ENCODE results near the gene FHIP1B. TPM values are rescaled to one million over a fixed set of nuclear protein-coding genes. Genes with fewer than 3 reads are reported as not detected.

Gene FHIP1B
- total and polyA plus RNA-seq, 4 donors = 14.6 to 42.3 (median 33.9) TPM

- no peak for DNase-seq (ENCODE audit: low read depth in 4 of 6, low spot score in 6 of 6)
- no peaks in the 10 kb centered on the region for H3K9me3 ChIP-seq (ENCODE audit: control insufficient read depth, insufficient read depth, low read length)
- H3K4me3 ChIP-seq (ENCODE audit: low read depth, low read length) = no peak overlapping the region
- no peak overlapping the region for H3K27ac ChIP-seq (ENCODE audit: low read depth, low read length)
- no peaks in the 10 kb centered on the region for H3K4me1 ChIP-seq (ENCODE audit: control insufficient read depth, insufficient read depth, low read length)
- no peaks in the 10 kb centered on the region for H3K27me3 ChIP-seq (ENCODE audit: control insufficient read depth, insufficient read depth, low read length)
- 80% methylated on average over 1 of the region's 3 CpGs for WGBS (ENCODE audit: insufficient coverage)
- peaks cover 10% of the 10 kb centered on the region for H3K36me3 ChIP-seq (ENCODE audit: control insufficient read depth, insufficient read depth, low read length)
Observed at GRCh38 chr11:6228520-6228919, 5.9 kb downstream of the FHIP1B start.

DNA sequence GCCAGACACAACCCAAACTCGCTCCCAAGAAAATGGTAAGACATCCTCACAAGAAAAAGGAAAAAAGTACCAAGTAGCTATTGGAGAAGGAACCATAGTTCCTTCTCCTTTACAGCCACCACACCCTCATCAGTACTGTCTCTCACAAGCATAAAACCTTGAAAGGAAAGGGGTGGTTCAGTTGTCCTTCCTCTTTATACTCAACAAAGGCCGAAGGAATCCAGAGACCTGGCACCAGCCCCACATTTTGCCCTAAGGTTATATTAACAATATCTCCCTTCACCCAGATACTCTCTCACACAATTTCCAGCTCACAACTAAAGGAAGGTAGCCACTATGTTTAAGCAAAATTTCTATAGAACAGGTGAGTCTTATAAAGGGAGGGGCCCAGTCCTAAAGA, 8.5 kb downstream of the FHIP1B start:
- DNase-seq (ENCODE audit: low read depth in 4 of 6, low spot score in 6 of 6) = no peak
- Histone ChIP-seq H3K4me1 (ENCODE audit: control insufficient read depth, insufficient read depth, low read length) (no peaks in the 10 kb centered on the region), H3K27me3 (ENCODE audit: control insufficient read depth, insufficient read depth, low read length) (no peaks in the 10 kb centered on the region), H3K36me3 (ENCODE audit: control insufficient read depth, insufficient read depth, low read length) (peaks cover 28% of the 10 kb centered on the region), H3K4me3 (ENCODE audit: low read depth, low read length) (no peak overlapping the region), H3K9me3 (ENCODE audit: control insufficient read depth, insufficient read depth, low read length) (no peaks in the 10 kb centered on the region), H3K27ac (ENCODE audit: low read depth, low read length) (no peak overlapping the region)
- WGBS (ENCODE audit: insufficient coverage) = no CpG with 5 or more reads among the region's 2 CpGs

DNA sequence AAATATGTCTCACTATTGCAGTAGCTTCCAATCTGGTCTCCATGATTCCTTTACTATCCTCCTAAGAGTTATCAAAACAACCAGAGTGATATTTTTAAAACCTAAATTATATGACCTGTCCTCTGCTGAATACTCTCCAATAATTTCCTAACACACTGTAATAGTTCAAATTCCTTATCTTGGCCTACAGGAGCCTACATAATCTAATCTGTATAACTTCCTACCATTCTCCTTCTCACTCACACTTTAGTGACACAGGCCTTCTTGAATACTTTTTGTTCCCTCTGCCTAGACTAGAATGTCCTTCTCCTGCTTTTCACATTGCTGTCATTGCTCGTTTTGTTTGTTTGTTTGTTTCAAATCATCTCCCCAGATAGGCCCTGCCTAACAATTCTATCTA, 9.4 kb downstream of the FHIP1B start:
- H3K4me1 ChIP-seq (ENCODE audit: control insufficient read depth, insufficient read depth, low read length) = no peaks in the 10 kb centered on the region
- WGBS (ENCODE audit: insufficient coverage) = 91% methylated on average over 1 of the region's 1 CpG
- no peaks in the 10 kb centered on the region for H3K27me3 ChIP-seq (ENCODE audit: control insufficient read depth, insufficient read depth, low read length)
- H3K27ac ChIP-seq (ENCODE audit: low read depth, low read length) = no peak overlapping the region
- no peak for DNase-seq (ENCODE audit: low read depth in 4 of 6, low spot score in 6 of 6)
- no peaks in the 10 kb centered on the region for H3K9me3 ChIP-seq (ENCODE audit: control insufficient read depth, insufficient read depth, low read length)
- H3K36me3 ChIP-seq (ENCODE audit: control insufficient read depth, insufficient read depth, low read length) = peaks cover 28% of the 10 kb centered on the region
- no peak overlapping the region for H3K4me3 ChIP-seq (ENCODE audit: low read depth, low read length)

DNA sequence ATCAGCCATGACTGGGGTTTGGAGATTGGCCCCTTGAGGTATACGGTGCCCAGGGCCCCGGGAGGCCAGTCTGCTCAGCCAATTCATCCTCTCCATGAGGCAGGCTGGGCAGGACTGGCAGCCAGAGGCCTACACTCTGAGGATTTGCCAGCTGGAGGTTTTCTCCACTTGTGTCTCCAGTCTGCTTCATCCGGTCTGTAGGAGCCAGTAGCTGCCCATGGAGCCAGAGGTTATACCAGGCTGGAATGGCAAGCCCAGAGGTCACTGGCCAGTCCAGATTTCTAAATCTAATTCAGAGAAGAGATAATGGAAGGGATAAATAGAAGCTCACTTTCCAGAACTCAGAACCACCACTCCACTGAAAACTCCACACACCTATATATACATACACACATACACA, 10.0 kb downstream of the FHIP1B start:
- 96% methylated on average over 3 of the region's 3 CpGs for WGBS (ENCODE audit: insufficient coverage)
- Histone ChIP-seq H3K27ac (ENCODE audit: low read depth, low read length) (no peak overlapping the region), H3K9me3 (ENCODE audit: control insufficient read depth, insufficient read depth, low read length) (no peaks in the 10 kb centered on the region), H3K4me1 (ENCODE audit: control insufficient read depth, insufficient read depth, low read length) (no peaks in the 10 kb centered on the region), H3K36me3 (ENCODE audit: control insufficient read depth, insufficient read depth, low read length) (peaks cover 28% of the 10 kb centered on the region), H3K4me3 (ENCODE audit: low read depth, low read length) (no peak overlapping the region), H3K27me3 (ENCODE audit: control insufficient read depth, insufficient read depth, low read length) (no peaks in the 10 kb centered on the region)
- DNase-seq (ENCODE audit: low read depth in 4 of 6, low spot score in 6 of 6) = no peak

DNA sequence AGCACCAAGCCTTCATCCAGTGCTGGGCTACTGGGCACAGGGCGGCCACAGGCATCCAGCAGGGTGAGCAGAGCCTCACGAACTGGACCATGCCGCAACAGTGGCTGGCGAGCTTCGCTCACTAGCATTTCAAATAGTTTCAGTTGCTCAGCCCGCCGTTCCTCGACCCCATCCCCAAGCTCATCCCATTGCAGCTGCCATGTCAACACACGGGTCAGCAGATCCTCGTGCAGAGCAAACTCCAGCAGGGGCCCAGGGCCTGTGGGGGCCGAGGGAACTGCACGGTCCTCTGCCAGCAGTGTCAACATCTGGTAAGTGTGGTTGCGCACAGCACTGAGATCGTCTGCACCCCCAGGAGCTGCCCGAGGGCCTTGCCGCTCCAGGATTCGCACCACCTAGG, 10.6 kb downstream of the FHIP1B start:
- Histone ChIP-seq H3K27me3 (ENCODE audit: control insufficient read depth, insufficient read depth, low read length) (no peaks in the 10 kb centered on the region), H3K4me3 (ENCODE audit: low read depth, low read length) (no peak overlapping the region), H3K9me3 (ENCODE audit: control insufficient read depth, insufficient read depth, low read length) (no peaks in the 10 kb centered on the region), H3K4me1 (ENCODE audit: control insufficient read depth, insufficient read depth, low read length) (no peaks in the 10 kb centered on the region), H3K27ac (ENCODE audit: low read depth, low read length) (no peak overlapping the region), H3K36me3 (ENCODE audit: control insufficient read depth, insufficient read depth, low read length) (peaks cover 30% of the 10 kb centered on the region)
- no peak for DNase-seq (ENCODE audit: low read depth in 4 of 6, low spot score in 6 of 6)
- WGBS (ENCODE audit: insufficient coverage) = 97% methylated on average over 17 of the region's 17 CpGs

DNA sequence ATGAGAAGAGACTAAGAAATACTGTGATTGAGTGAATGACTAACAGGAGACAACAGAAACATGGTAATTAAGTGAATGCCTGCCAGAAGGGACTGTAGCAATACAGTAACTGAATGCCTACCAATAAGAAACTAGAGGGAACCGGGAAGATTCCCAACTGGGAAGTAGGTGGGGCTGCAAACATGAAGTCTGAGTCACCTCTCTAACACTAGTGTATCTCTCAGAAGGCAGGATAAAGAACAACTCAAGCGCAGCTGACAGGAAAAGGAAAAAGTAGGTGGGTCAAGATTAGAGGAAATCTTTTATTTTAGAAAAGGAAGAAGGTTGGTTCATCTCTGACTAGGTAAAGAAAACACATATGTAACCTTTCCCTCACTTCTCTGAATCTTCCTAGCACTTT, 15.1 kb downstream of the FHIP1B start:
- no peaks in the 10 kb centered on the region for H3K27me3 ChIP-seq (ENCODE audit: control insufficient read depth, insufficient read depth, low read length)
- H3K4me1 ChIP-seq (ENCODE audit: control insufficient read depth, insufficient read depth, low read length) = no peaks in the 10 kb centered on the region
- WGBS (ENCODE audit: insufficient coverage) = no CpG with 5 or more reads among the region's 2 CpGs
- no peak overlapping the region for H3K27ac ChIP-seq (ENCODE audit: low read depth, low read length)
- H3K4me3 ChIP-seq (ENCODE audit: low read depth, low read length) = no peak overlapping the region
- H3K9me3 ChIP-seq (ENCODE audit: control insufficient read depth, insufficient read depth, low read length) = no peaks in the 10 kb centered on the region
- H3K36me3 ChIP-seq (ENCODE audit: control insufficient read depth, insufficient read depth, low read length) = peaks cover 60% of the 10 kb centered on the region
- DNase-seq (ENCODE audit: low read depth in 4 of 6, low spot score in 6 of 6) = no peak

- no peaks in the 10 kb centered on the region for H3K27me3 ChIP-seq (ENCODE audit: control insufficient read depth, insufficient read depth, low read length)
- DNase-seq (ENCODE audit: low read depth in 4 of 6, low spot score in 6 of 6) = no peak
- WGBS (ENCODE audit: insufficient coverage) = 91% methylated on average over 18 of the region's 19 CpGs
- no peaks in the 10 kb centered on the region for H3K4me1 ChIP-seq (ENCODE audit: control insufficient read depth, insufficient read depth, low read length)
- no peak overlapping the region for H3K4me3 ChIP-seq (ENCODE audit: low read depth, low read length)
- H3K36me3 ChIP-seq (ENCODE audit: control insufficient read depth, insufficient read depth, low read length) = peaks cover 57% of the 10 kb centered on the region
- no peaks in the 10 kb centered on the region for H3K9me3 ChIP-seq (ENCODE audit: control insufficient read depth, insufficient read depth, low read length)
- H3K27ac ChIP-seq (ENCODE audit: low read depth, low read length) = no peak overlapping the region
Observed at GRCh38 chr11:6217722-6218121, 16.7 kb downstream of the FHIP1B start.

- no peaks in the 10 kb centered on the region for H3K4me1 ChIP-seq (ENCODE audit: control insufficient read depth, insufficient read depth, low read length)
- H3K27me3 ChIP-seq (ENCODE audit: control insufficient read depth, insufficient read depth, low read length) = no peaks in the 10 kb centered on the region
- no peak overlapping the region for H3K4me3 ChIP-seq (ENCODE audit: low read depth, low read length)
- peaks cover 56% of the 10 kb centered on the region for H3K36me3 ChIP-seq (ENCODE audit: control insufficient read depth, insufficient read depth, low read length)
- H3K27ac ChIP-seq (ENCODE audit: low read depth, low read length) = no peak overlapping the region
- 96% methylated on average over 4 of the region's 4 CpGs for WGBS (ENCODE audit: insufficient coverage)
- no peak for DNase-seq (ENCODE audit: low read depth in 4 of 6, low spot score in 6 of 6)
- H3K9me3 ChIP-seq (ENCODE audit: control insufficient read depth, insufficient read depth, low read length) = no peaks in the 10 kb centered on the region
Observed at GRCh38 chr11:6216501-6216900, 17.9 kb downstream of the FHIP1B start.

- no peaks in the 10 kb centered on the region for H3K4me1 ChIP-seq (ENCODE audit: control insufficient read depth, insufficient read depth, low read length)
- H3K4me3 ChIP-seq (ENCODE audit: low read depth, low read length) = no peak overlapping the region
- no peak for DNase-seq (ENCODE audit: low read depth in 4 of 6, low spot score in 6 of 6)
- H3K36me3 ChIP-seq (ENCODE audit: control insufficient read depth, insufficient read depth, low read length) = peaks cover 75% of the 10 kb centered on the region
- no peaks in the 10 kb centered on the region for H3K27me3 ChIP-seq (ENCODE audit: control insufficient read depth, insufficient read depth, low read length)
- H3K9me3 ChIP-seq (ENCODE audit: control insufficient read depth, insufficient read depth, low read length) = no peaks in the 10 kb centered on the region
- H3K27ac ChIP-seq (ENCODE audit: low read depth, low read length) = no peak overlapping the region
- WGBS (ENCODE audit: insufficient coverage) = 94% methylated on average over 8 of the region's 10 CpGs
Observed at GRCh38 chr11:6214530-6214929, 19.9 kb downstream of the FHIP1B start.

DNA sequence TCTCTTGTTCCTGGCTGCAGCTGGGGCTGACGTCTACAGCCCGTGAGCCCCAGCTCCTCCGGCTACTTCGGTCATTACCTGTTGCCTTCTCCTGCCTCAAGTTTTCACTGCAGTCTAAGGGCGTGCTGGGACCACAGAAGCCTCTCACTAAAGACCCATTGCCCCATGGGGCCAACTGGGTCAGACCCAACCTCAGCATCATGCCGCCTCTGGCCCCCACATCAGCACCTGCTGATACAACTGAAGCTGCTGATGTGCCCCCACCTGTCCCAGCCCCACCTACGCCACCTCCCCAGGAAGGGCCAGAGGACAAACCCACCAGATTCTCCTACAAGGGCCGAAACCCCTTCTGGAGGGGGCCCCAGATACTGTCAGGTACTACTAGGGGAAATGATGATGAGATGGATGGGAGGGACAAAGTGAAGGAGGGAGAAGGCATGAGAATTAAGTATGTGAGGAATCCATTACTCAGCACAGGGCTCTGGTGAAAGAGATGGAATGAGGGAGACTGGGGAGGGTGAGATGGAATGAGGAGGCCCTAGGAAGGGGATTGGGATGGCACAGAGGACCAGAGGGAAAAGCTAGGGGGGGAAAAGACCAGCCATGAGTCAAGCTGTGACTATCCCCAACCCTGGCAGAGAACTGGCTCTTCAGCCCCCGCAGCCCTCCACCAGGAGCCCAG, 24.0 kb downstream of the FHIP1B start:
- H3K36me3 ChIP-seq (ENCODE audit: control insufficient read depth, insufficient read depth, low read length) = peaks cover 62% of the 10 kb centered on the region
- WGBS (ENCODE audit: insufficient coverage) = 96% methylated on average over 7 of the region's 9 CpGs

More for the DNA sequence above, 24.0 kb downstream of the FHIP1B start:
- Histone ChIP-seq H3K27me3 (ENCODE audit: control insufficient read depth, insufficient read depth, low read length) (no peaks in the 10 kb centered on the region), H3K9me3 (ENCODE audit: control insufficient read depth, insufficient read depth, low read length) (no peaks in the 10 kb centered on the region), H3K4me1 (ENCODE audit: control insufficient read depth, insufficient read depth, low read length) (no peaks in the 10 kb centered on the region), H3K27ac (ENCODE audit: low read depth, low read length) (no peak overlapping the region), H3K4me3 (ENCODE audit: low read depth, low read length) (no peak overlapping the region)
- DNase-seq (ENCODE audit: low read depth in 4 of 6, low spot score in 6 of 6) = no peak

Measured in spinal cord (tissue), 10 donors.